GM21528 (cell line): ENCODE measurements around the gene KCNJ16.

Source experiments
- ATAC-seq: cut with Tn5 transposase; IDR thresholded peaks from one replicate; pipeline ENCODE4 v1.9.1; 2021; ENCODE audit warnings: mild to moderate bottlenecking, moderate library complexity; ENCODE audit not compliant: unreplicated experiment, low FRiP score

KCNJ16 gene

DNA sequence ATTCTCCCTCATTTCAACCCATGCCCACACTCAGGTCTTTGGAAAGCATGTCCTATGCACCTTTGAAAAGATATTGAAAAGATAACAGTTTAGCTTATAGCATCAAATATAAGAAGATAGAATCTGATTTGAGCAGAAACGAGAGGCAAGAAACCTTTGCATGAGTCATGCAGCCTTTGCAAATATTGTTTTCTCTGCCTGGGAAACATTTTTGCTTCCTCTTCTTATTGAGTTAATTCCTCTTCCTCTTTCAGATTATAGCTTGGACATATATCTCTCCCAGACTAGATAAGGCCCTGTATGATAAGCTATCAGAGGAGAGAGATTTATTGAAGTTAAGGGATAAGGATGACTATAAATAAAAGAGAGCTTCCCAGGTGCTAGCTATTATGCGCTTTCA is 48.2 kb downstream of the KCNJ16 start:
- no peak for ATAC-seq

DNA sequence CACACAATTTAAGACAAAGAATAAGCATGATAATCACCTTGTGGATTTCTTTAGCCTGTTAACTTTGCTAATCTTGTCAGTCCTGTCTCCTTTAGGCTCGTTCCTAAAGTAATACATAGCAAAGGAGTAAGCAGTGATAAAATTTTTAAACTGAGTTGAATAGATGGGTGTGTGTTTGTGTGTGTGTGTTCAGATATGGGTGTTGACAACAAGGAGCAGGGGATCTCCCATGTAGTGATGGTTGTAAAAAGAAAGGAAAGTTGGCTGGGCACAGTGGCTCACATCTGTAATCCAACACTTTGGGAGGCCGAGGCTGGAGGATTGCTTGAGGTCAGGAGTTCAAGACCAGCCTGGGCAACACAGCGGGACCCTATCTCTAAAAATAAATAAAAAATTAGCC is 49.7 kb downstream of the KCNJ16 start:
- no peak for ATAC-seq

DNA sequence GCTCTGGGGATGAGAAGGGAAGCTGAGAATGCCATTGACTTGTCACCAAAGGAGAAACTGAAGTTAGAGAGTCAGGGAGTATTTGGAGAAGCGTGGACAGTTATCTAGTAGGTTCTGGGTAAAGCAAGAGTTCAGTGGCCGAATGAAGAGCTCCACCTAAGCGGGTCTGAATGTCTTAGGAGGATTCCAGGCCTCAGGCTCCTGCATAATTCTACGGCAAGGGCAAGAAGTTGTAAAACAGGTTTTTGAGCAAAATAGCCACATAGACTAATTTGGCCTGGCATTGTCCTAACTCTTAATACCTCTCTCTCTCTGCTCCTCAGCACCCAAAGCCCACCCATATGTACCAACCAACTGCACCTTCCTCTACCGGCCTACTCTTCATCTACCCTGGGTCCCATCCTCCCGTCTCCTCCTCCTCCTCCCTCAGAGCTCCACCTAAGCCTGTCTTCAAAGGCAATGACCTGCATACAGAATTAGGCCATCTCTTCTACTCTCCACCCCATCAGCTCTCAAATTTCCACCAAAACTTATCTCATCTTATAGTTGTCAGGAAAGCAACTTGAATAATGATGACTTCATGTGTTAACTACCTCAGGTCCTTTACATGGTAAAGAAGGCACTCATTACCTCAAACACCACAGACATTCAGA is 52.3 kb downstream of the KCNJ16 start:
- no peak for ATAC-seq

DNA sequence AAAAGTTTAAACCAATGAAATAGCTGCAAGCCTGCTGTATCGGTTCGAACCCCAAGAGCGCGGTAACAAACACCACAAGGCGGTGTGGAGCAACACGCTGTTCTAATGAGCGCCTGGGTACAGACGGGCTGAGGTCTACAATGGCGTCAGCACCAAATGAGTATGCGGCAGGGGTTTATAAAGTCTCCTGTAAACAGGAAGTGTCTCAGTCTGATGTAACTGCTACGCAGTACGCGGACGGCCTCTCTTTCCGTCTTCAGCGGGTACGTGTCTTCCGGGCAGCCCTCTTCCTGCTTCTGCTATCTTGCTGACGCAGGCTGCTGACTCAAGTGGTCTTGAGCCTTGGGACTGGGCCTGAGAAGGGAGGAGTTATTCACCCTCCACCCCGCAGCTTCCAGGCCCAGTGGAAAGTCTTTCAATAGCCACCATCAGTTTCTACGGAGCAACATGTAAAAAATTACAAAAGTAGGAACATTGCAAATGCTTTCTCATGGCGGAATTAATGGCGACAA is 53.8 kb downstream of the KCNJ16 start:
- ATAC-seq: no peak

DNA sequence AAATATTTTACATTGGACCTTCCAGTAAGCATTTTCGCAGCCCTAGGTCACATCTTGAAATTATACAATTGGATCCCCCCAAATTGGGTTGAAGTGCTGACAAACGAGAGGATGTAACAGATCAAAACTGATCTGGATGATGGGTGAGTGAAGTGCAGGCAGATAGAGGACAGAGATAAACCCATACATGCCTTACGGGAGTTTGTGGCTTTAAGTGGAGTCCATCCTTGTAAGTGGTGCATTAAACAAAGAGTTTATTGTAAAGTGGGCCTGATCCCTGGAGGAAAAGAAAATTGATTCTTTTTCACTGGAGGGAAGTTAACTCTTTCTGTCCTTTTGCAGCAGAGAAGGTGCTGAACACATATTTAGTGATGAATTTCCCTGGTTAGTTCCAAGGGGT is 55.3 kb downstream of the KCNJ16 start:
- ATAC-seq: no peak

DNA sequence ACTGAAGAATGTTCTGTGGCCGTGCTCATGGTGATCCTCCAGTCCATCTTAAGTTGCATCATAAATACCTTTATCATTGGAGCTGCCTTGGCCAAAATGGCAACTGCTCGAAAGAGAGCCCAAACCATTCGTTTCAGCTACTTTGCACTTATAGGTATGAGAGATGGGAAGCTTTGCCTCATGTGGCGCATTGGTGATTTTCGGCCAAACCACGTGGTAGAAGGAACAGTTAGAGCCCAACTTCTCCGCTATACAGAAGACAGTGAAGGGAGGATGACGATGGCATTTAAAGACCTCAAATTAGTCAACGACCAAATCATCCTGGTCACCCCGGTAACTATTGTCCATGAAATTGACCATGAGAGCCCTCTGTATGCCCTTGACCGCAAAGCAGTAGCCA is 57.5 kb downstream of the KCNJ16 start:
- ATAC-seq: no peak

DNA sequence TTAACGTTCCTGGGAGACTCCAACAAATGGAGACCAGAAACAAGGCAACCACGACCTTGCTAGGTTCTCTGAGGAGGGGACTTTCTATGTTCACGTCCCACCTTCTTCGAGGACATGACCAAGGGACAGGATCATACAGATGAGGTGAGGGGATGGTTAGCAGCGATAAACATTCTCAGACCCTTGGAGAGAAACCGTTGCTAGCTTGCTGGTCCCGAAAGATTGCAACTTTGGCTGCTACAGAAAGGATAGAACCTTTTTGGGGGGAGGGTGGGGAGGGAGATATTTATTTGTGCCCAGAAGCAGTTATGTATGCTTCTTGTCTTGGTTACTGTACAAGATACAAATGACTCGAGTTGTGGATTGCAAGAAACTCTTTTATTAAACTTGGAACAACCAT is 59.0 kb downstream of the KCNJ16 start:
- no peak for ATAC-seq

DNA sequence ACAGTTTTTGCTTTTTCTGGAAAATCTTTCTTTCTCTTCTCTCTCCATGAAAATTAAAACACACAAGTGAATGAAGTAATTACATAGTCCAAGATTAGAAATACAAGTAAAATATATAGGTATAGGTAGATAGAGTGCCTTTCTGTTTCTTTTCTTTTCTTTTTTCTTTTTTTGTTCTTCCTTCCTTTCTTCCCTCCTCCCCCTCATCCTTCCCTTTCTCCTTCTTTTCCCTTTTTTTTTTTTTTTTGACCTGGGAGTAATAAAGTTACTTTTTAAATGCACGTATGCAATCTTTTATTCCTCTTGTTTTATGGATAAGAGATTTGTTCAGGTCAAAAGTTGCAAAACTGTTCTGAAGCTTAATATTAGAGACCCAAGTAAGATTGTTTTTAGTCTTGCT is 59.8 kb downstream of the KCNJ16 start:
- no peak for ATAC-seq

DNA sequence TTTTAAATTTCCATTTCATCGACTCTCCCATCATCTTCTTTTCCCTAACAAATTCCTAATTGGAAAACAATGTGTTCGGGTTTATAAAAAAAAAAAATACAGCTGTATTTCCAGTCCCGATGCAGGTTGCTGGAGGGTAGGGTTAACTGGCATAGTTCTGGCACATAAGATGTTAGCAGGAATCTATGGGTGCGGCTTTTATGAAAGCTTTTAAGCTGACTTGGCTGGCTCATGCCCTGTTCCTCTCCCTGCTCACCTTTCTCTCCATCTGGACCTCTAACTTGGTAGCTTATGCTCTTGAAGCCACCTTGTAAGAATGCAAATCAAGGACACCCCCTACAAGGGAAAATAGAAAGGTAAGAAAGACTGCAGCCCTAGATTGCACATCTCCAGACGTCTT is 61.1 kb downstream of the KCNJ16 start:
- ATAC-seq: no peak

DNA sequence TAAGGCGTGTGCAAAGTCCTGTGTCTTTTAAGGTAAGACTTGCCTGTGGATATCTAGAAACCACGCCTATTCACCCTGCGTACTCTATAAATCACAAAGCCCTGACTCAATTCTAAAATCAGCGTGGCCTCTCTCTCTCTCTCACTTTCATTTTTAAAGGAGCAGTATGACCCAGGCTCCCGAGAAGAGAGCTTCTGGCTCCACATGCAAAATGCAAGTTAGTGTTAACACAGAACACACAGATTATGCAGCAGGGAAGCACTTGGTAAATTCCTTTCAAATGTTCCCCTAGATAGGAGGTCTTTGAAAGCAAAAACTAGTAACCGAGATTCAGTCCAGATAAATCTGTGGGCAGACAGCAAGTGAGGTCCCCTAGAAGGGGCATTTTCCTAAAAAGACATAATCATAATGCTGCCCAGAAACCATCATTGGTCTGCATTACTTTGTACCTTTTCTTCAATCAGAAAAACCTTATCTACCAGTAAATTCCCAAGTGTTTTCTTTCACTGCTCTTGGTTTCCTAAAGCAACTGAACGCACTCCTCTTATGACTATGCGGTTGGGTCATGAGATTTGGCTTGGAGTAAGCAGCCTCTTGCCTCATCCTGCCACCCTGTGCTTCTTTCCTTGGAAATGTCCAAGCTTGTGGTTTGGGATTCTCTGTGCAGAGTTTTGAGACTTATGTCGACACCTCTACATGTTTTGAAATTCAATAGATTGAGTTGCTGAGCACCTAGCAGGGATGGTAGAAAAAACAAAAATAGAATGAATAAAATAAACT is 62.6 kb downstream of the KCNJ16 start:
- peak; percentile 100 for ATAC-seq

DNA sequence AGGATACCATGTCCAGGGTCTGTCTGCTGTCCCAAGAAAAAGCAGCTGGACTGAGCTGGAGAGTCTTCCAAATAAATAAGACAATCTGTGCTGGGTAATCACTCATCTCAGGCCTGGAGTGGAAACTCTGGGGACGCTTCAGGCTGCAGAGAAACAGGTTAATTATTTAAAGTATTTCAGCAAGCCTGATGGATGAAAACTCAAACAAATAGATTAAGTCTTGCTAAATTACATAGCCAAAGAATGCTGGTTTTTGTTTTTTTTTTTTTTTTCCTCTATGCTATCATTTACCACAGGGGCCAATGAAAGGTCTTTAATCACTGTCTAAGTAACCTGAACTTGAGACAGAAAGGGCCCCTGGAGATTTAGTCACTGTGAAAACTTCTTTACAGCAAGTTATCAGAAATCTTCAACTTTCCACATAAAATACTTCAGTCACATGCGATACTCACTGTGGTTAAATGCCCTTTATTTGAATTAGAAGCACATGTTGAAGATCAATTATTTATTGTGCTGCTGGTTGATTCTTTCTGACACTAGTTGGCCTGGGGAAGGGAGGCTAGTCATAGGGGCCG is 63.4 kb downstream of the KCNJ16 start:
- no peak for ATAC-seq

DNA sequence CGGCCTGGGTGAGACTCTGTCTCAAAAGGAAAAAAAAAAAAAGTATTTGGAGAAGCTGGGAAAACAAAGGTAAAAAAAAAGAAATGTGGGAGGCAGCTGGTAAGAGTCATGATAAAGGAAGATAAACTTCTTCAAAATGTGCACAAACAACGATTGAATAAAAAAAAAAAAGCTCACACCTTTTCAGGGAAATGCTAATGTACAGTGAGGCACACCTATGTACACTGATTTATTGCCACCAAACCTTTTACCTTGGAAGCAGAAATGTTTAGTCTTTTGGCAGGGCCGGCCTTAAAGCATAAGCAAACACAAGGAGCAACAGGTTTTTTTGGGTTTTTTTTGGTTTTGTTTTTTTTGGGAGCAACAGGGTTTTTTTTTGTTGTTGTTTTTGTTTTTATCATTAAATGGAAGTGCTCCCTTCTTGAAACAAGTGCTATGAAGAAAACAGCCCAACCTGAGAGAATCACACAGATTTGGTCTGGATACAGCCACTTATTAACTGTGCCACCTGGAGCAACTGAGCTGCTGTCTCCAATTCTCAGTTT is 64.5 kb downstream of the KCNJ16 start:
- ATAC-seq: no peak

DNA sequence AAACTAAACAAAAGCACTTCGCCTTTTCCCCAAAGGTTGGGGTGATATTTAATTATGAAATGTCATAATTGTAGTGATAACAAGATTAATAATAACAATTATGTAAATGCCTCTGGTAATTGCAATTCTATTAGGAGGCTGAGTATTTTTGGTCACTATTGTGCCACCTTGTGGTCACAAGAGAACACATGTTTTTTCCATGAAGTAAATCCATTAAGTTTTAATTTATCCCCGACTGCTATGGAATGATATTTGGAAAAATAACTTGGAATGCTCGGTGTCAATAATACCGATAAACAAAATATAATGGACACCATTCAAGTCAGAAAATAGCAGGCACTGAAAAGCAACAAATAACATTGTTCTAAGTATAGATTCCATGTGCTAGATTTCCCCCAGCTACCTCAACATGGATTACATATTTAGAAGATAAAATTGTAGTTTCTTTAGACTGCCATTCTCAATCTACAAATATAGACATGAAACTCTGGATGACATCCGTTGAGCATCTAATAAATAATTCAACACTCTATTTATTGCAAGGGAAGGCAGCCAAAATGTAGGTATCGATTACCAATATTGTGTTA is 69.3 kb downstream of the KCNJ16 start:
- no peak for ATAC-seq

DNA sequence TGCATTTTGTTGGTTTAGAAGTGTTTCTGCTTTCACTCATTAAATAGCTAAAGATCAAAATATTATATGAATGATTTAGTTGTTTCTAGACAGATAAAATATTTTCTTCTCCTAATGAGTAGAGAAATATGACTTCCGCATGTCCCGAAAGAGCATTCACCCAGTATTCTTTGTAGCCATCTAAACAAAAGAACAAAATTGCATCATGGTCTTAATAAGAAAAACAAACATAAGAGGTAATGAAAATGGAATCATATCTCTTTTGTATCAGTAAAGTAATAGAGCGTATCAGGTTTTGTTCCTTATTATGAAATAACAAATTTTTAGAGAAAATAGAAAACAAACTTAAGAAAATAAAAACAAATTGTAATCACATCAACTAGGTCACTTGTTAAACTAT is 78.2 kb downstream of the KCNJ16 start:
- no peak for ATAC-seq

DNA sequence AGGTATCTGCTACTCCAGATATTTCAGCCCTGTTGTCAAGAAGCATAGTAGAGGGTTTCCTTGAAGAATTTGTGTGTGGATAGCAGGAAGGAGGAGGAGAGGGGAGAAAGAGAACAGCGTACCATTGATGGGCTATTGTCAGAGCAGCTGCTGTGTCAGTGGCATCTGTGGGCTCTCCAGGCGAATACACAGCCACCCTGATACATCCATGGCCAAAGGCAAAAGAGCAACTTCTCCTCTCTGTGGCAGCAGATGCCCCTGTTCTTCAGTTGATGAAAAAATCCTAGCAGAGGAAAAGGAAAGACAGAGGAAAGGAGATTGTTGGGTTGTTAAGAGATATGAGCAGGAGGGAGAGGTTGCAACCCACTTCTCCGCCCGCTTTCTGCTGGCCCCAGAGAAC is 82.1 kb downstream of the KCNJ16 start:
- no peak for ATAC-seq

DNA sequence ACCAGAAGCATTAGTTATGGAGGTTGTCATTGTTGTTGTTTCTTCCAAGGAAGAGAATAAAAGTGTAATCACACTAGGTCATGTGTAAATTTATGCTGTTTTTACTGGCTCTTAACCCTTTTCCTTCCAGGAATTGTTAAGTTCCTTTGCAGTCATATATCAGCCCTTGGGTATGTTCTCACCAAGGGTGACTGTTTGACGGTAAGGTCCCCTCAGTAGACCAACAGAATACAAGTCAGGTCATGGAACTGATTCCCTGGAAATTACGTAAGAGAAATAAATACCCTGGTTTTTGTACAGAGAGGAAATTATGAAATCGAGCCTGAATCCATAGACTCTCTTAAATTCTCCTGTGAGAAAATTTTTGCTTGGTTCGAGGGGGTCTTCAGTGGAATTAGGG is 83.2 kb downstream of the KCNJ16 start:
- no peak for ATAC-seq

DNA sequence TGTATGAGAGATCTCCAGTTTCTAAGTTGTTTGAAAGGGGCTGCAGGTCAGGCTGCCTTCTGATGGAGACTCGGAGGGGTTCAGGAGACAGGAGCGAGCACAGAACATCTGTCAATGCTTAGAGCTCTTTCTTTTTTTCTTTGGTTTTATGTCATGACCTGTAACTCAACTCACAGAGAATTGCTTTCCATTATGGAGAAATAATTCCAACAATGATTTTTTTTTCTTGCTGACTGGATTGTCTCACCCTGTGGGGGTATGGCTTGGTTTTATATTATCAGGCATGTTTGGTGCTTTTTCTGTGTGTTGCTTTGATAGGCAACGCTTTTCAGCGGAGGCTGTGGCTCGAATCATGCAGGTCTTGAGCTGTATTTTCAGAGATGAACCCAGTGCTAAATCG is 83.6 kb downstream of the KCNJ16 start:
- ATAC-seq: no peak

DNA sequence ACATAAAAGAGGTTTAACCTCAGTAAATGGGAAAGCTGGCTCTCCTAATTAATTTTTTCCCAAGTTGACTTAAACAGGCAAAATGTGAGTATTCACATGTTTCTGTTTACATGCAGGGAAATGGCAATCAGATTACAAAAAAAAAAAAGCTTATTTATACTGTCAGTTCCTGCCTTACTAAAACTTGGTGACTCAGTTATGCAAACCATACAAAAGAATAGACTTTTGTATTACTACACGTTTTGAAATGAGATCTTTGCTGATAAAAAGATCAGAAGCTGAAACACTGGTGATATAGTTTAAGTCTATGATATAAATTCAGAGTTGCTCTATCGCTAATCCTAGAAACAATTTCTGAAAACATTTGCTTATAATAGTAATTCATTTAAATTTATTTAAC is 85.0 kb downstream of the KCNJ16 start:
- ATAC-seq: no peak

DNA sequence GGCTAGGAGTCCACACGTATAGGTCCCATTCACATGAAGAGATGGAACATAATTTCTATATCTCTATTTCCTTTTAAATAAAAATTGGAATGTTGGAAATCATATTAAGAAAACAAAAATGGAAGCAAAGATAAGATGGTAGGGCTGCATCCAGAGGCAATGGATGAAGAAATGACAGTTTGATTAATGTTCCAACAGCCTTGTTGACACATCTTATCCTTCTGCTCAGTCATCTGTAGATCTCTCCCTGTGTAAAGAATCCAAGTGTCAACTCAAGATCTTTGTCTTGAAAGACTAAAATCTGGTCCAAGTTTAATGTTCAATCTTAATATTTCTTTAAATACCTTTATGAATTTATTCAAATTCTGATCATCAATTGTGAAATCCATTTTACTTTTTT is 86.5 kb downstream of the KCNJ16 start:
- ATAC-seq: no peak

DNA sequence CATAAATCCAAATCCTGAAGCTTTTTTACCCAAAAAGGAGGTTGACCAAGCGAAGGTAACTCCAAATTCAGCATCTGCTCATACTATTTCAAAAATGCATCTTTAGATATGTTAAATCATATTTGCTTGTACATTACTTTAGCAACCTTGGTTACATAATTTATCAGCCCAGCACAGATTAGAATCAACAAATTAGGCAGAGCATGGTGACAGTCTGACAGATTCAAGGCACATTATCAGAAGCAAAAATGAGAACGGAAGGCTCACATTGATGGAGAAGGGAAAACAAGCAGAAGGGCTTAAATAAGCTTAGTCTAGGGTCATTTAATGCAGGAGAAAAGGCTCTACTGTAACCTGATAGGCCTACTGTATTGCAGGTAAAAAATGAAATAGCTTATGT is 90.4 kb downstream of the KCNJ16 start:
- no peak for ATAC-seq

DNA sequence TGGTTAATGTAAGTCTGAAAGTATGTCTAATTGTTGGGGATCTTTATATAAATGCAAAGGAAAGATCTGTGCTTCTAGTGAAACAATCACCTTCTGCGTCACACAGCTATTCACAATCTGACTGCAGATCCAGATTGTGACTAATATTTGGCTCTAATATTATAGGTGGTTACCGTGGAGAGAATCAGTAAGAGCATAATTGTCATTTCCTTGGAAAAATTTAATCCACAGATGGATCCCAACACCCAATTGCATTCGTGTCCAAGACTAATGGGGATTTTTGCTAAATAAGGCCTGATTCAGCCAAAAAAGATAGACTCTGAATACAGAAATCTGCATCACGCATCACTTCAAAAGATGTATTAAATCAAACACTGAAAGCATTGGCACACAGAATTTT is 91.6 kb downstream of the KCNJ16 start:
- no peak for ATAC-seq
